Ecto neural progenitor cell (in vitro differentiated cells): ENCODE data around the gene GCFC2.
"Not testable (repeated sequence)": the region's sequence is repeated elsewhere in the genome, so short reads cannot be mapped to it uniquely, and the experiment has no call there.

Source experiments
- DNase-seq: peaks from one replicate; pipeline ENCODE4 v3.0.0-alpha.2; 2018; ENCODE audit warnings: low spot score

The GCFC2 gene

GRCh38 chr2:75679556-75679955 lies 31.2 kb downstream of the GCFC2 start:
- no peak for DNase-seq

- no peak for DNase-seq
Observed at GRCh38 chr2:75676464-75676863, 34.3 kb downstream of the GCFC2 start.

GRCh38 chr2:75675908-75676307 lies 34.8 kb downstream of the GCFC2 start:
- DNase-seq: no peak

DNA sequence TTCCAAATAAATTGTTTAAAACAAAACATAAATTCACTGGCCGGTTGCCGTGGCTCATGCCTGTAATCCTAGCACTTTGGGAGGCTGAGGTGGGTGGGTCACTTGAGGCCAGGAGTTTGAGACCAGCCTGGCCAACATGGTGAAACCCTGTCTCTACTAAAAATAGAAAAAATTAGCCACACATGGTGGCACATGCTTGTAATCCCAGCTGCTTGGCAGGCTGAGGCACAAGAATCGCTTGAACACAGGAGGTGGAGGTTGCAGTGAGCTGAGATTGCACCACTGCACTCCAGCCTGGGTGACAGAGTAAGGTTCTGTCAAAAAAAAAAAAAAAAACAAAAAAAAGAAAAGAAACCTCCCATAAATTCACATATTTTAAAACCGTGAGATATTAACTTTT lies 35.3 kb downstream of the GCFC2 start:
- DNase-seq: not testable (repeated sequence)

- no peak for DNase-seq
Observed at GRCh38 chr2:75667884-75668283, 42.8 kb downstream of the GCFC2 start.

DNA sequence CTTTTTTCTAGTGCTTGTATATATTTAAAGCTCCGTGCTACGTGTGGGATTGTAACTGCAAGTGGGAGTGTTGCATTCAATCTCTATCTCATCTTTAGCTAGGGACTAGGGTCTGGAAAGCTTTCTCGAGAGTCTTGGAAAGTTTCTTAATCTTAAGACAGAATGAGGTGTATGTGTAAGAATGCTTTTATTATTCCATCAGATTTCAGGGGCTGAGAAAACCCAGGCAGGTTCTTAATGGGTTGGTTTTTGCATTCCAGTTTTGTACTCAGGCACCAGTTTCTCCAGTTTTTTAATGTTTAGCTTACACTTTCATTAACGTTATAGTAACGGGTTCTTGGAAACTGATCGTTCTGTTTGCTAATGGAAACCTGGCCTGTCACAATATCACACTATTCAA lies 43.8 kb downstream of the GCFC2 start:
- DNase-seq: no peak

DNA sequence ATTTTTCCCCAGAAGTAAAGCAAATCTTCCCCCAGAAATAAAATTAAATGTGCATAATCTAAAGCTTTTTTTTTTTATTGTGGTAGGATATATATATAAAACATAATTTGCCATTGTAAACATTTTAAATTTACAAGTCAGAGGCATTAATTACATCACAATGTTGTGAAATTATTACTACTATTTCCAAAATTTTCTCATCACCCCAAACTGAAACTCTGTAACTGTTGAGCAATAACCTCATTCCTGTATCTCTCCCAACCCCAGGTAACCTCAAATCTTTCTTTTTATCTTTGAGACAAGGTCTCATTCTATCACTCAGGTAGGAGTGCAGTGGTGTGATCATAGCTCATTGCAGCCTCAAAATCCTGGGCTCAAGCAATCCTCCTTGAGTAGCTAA lies 52.9 kb downstream of the GCFC2 start:
- no peak for DNase-seq

GRCh38 chr2:75656563-75656962 lies 54.2 kb downstream of the GCFC2 start:
- no peak for DNase-seq

DNA sequence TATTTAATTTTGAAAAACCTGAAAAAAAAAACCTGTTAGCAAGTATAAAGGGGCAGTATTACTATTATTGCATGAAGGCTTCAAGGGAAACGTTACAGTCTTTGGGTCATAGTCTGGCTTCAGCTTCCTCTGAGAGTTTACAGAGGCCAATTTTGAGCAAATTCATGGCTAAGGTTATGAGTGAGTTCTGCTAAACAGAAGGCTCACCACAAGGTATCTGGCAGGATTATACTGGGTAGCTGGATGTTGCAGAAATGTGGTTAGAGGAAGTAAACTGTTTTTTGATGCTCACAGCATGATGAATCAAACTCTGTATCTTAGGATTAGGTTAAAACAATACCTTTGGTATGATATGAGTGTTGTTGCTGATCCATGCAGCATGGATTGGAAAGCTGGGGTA lies 54.9 kb downstream of the GCFC2 start:
- no peak for DNase-seq

GRCh38 chr2:75654012-75654411 lies 56.7 kb downstream of the GCFC2 start:
- DNase-seq: no peak

- no peak for DNase-seq
Observed at GRCh38 chr2:75647771-75648170, 62.9 kb downstream of the GCFC2 start.

DNA sequence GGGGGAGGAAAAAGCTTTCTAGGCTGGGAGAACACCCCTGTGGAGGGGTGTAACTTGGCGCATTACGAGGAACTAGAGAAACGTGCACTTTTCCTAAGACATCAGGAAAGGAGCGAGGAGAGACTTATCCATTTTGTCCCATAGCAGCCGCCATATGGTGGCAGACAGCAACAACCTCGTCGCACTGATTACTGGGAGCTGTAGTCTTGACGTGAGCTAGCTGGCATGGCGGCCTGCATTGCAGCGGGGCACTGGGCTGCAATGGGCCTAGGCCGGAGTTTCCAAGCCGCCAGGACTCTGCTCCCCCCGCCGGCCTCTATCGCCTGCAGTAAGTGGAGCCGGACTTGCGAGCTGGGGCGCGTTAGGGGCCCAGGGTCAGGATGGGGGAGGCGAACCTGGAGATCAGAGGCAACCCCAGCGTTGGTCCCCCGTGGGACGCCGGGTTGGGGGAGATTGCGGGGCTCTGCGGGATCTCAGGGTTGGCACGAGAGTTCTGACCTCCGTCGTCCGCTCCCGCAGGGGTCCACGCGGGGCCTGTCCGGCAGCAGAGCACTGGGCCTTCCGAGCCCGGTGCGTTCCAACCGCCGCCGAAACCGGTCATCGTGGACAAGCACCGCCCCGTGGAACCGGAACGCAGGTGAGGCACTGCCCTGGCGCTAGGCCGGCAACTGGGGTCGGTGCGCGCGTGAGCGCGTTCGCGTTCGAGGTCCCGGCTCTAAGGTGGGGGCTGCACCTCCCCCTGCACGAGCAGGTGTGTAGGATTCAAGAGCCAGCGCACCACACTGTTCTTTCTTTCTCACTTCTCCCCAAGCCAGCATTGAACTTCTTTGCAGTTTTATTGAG lies 63.9 kb downstream of the GCFC2 start, which contains the start of gene MRPL19:
TSS of gene MRPL19 (plus strand) at position 201 of the 843 bp plus-strand sequence. CDS start at position 226, 25 bp downstream.
- peak; percentile 87 for DNase-seq

- DNase-seq: no peak
Observed at GRCh38 chr2:75646090-75646582, 64.6 kb downstream of the GCFC2 start.

DNA sequence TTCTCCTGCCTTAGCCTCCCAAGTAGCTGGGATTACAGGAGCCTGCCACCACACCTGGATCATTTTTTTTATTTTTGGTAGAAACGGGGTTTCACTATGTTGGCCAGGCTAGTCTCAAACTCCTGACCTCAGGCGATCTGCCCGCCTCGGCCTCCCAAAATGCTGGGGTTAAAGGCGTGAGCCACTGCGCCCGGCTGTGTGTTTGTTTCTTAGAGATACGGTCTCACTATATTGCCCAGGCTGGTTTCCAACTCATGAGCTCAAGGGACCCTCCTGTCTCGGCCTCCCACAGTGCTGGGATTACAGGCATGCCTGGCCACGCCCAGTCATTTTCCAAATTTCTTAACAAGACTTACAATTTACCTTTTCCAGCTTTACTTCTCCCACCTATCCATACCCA lies 65.1 kb downstream of the GCFC2 start:
- DNase-seq: no peak

DNA sequence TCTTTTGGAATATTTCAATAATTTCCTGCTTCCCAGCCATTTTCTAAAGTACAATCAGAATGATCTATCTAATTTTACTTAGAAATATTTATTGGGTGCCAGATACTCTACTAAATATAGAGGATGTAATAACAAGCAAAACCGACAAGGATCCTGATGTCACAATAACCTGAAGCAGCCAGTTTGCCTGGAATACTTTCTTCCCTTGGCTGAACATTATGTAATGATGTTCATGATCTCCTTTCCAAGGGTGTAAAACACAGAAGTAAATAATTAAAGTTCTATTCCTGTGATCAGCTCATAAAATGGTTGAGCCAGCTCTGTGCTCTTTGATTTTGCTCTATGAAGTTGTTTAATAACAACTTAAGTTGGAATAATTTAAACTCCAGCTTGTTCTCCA lies 66.7 kb downstream of the GCFC2 start:
- no peak for DNase-seq

DNA sequence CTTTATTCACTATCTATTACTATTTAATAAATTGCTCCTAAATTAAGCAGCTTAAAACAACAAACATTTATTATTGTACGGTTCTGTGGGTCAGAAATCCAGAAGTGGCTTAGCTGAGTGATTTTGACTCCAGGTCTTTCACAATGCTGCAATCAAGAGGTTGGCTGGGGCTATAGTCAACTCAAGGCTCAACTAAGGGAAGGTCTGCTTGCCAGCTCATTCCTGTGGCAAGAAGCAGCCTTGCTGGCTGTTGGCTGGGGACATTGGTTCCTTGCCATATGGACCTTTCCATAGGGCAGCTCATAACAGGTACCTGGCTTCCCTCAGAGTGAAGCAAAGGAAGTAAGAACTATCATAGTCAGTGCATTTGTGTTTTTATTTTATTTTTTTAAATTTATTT lies 69.1 kb downstream of the GCFC2 start:
- no peak for DNase-seq

GRCh38 chr2:75640621-75641121 lies 70.0 kb downstream of the GCFC2 start:
- peak; percentile 60 for DNase-seq

- no peak for DNase-seq
Observed at GRCh38 chr2:75637568-75637967, 73.1 kb downstream of the GCFC2 start.

DNA sequence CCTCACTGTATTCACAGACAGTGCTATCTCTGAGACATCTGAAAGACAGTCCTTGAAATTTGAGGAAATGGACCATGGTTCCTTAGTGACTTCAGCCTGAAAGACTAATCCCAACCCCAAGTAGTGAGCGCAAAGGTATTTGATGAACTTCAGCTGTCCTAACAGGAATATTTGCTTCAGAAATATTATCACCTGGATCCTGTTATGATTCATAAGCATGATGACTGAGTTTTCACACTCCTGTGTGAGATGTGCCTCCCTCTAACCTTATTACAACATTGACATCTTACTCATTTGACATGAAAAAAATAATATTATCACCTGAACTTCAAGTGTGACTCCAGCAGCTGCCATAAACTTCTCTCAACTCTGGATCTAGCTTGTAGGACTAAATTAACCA lies 75.8 kb downstream of the GCFC2 start:
- no peak for DNase-seq

DNA sequence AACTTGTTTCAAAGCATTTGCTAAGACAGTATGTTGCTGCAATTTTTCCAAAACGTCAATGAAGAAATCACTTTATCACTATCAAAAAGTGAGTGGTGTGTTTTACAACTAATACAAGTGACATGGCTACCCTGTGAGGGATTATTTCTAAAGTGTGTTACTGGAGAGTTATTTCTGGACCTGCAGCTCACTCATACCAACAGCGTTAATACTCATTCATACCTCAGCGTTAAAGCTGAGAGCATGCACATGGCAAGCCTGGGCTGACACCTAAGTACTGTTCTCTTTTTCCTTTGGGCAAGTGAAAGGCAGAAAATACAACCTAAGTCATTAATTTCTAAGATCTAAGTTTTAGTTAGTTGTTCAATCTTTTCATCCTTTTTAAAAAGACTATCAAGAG lies 77.1 kb downstream of the GCFC2 start:
- DNase-seq: no peak

DNA sequence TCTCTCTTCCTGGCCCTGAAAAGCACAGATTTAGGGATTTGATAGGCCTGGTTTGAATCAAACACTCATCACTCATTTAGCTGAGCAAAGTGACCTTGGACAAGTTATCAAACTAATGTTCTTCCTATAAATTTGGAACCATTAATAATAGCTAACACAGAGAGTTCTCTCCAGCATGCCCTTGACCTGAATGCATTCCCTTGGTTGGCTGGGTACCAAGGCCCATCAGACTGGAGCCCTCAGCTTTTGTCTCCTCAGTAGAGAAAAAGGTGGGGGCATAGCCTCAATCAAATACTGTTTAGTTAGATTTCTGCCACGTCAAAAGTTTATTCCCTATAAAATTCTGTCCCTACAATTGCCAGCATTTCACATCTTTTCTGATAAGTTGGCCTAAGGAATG lies 77.9 kb downstream of the GCFC2 start:
- no peak for DNase-seq

DNA sequence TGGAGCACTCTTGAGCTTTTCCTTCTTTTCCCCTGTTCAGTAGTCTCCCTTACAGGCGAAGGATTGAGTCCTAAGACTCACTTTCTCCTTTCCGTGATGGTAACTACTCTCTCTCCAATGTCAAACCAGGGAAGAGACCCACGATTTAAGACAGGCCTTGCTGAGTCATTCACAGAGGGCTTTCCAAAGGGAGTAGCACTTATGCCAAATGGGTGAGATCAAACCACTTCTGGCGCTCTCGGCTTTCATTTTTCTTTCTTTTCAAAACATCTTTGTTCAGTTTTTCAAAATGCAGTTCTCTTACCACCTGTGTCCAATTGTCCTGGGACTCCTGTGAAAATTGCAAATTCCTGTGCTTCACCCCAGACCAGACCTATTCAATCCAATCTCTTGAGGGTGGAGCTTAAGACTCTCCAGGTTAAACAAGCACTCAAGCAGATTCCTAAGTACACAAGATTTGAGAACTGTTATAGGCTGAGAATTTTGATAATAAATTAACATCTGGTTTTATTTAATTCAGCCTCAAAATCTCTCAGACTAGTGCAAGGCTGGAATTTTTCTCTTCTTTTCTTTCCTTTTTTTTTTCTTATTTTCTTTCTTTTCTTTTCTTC lies 78.5 kb downstream of the GCFC2 start:
- no peak for DNase-seq

- peak; percentile 78 for DNase-seq
Observed at GRCh38 chr2:75627902-75628504, 82.7 kb downstream of the GCFC2 start.
